Stomach (tissue), 9 donors: ENCODE data around the gene CYTH1. TPM values are rescaled to one million over a fixed set of nuclear protein-coding genes. Genes with fewer than 3 reads are reported as not detected.
A peak's percentile ranks its signal among the peaks of the same experiment; 100 is the strongest.

ENCODE experiments used
- DNase-seq, 2 donors: peaks; one replicate each; pipeline versions ENCODE4 v3.0.0 to v3.0.0-alpha.2; 2013 to 2019
- H3K27ac ChIP-seq, 5 donors: fragments of 200-600 bp in 4 of 5; sonication (generic) in 4 of 5; one replicate each; pipeline ENCODE4 v1.5.1; 2013 to 2019; ENCODE audit warnings: mild to moderate bottlenecking in 1 of 5, moderate library complexity in 1 of 5
- H3K27me3 ChIP-seq, 3 donors: fragments of 200-600 bp; sonication (generic); one replicate each; pipeline ENCODE4 v1.5.1; 2017 to 2019; ENCODE audit warnings: mixed run types in 1 of 3
- H3K36me3 ChIP-seq, 4 donors: fragments of 200-600 bp; sonication (generic); 1 replicate in 3 of 4; 2 replicates in 1 of 4; pipeline ENCODE4 v1.5.1; 2016 to 2019
- H3K4me1 ChIP-seq, 4 donors: fragments of 200-600 bp; sonication (generic); one replicate each; pipeline ENCODE4 v1.5.1; 2016 to 2019
- H3K4me3 ChIP-seq, 4 donors: fragments of 200-600 bp; sonication (generic) in 3 of 4; one replicate each; pipeline ENCODE4 v1.5.1; 2016 to 2019; ENCODE audit warnings: mild to moderate bottlenecking in 1 of 4
- H3K9me3 ChIP-seq, 4 donors: fragments of 200-600 bp; sonication (generic); one replicate each; pipeline ENCODE4 v1.5.1; 2016 to 2019
- CTCF ChIP-seq, 7 experiments: fragments of 450-650 bp in 4 of 7; fragments of 200-600 bp in 3 of 7; sonication (generic) in 3 of 7; IDR thresholded peaks; one replicate each; pipeline ENCODE4 v1.5.1; 2016 to 2019; ENCODE audit warnings: antibody characterized with exemption in 7 of 7, control low read depth in 2 of 7, mild to moderate bottlenecking in 1 of 7
- EP300 ChIP-seq: sonication (generic); formaldehyde crosslinking; IDR thresholded peaks from one replicate; pipeline ENCODE4 v1.6.1; 2017; ENCODE audit warnings: antibody characterized with exemption
- POLR2A ChIP-seq, 4 donors: fragments of 450-650 bp; IDR thresholded peaks; one replicate each; pipeline ENCODE4 v1.6.1; 2016; ENCODE audit warnings: antibody characterized with exemption in 4 of 4, control low read depth in 2 of 4, mild to moderate bottlenecking in 1 of 4, moderate library complexity in 1 of 4
- POLR2AphosphoS5 ChIP-seq, 3 donors: sonication (generic); formaldehyde crosslinking; IDR thresholded peaks; one replicate each; pipeline ENCODE4 v1.6.1; 2016; ENCODE audit warnings: antibody characterized with exemption in 3 of 3
- WGBS, 5 donors: extraction: QIAGEN DNeasy Blood & Tissue Kit in 3 of 5; methylation state at CpG; one replicate each; pipeline versions ENCODE4 v1.1.5 to v1.1.7; 2013 to 2018; 5-methylcytosine and 5-hydroxymethylcytosine counted together
- intact Hi-C: fragments of 100-400 bp; cut with DNase I; formaldehyde crosslinking; loops from one replicate; pipeline ENCODE4 v1.15.1; 2023; ENCODE audit warnings: low total_unique reads
- polyA plus RNA-seq, 3 donors: library from polyadenylated mRNA; stranded (reverse); fragments of 200-250 nt; gene quantifications; one replicate each; pipeline ENCODE4 v1.2.3, GENCODE V29; 2013
- total RNA-seq, 5 donors: library from RNA; depleted of rRNA; stranded (reverse); fragments of >200 nt; gene quantifications; one replicate each; pipeline versions ENCODE4 v1.1.0 to v1.2.3, GENCODE V29; 2014 to 2016
- donor health status: healthy with polysubstance abuse.
- donor health status: Bipolar disorder and iron deficiency.
- donor health status: healthy.

Gene CYTH1
- total and polyA plus RNA-seq, 8 donors, result 29.6 to 137 (median 55.9) TPM

- WGBS, 5 donors, result 89 to 95% (median 95%) methylated on average over 18 of the region's 18 CpGs
- intact Hi-C loops, result no loop called here
- peak overlapping the region in 3 of 5 donors; percentile 62 to 64 (median 64) for H3K27ac ChIP-seq
- DNase-seq, result no peak
- no peaks in the 10 kb centered on the region for H3K9me3 ChIP-seq
- H3K4me3 ChIP-seq, result no peak overlapping the region
- TF ChIP-seq CTCF (IDR thresholded peaks at IDR 0.05) (no peak), POLR2A (IDR thresholded peaks at IDR 0.05) (no peak)
- peaks cover 82 to 100% (median 100%) of the 10 kb centered on the region in 4 donors for H3K36me3 ChIP-seq
- peaks cover 0 to 5% (median 0%) of the 10 kb centered on the region in 4 donors for H3K4me1 ChIP-seq
- no peaks in the 10 kb centered on the region for H3K27me3 ChIP-seq
These were observed 38.0 kb upstream of the CYTH1 start for GRCh38 chr17:78819806-78820792.

GRCh38 chr17:78819402-78819801 lies 37.3 kb upstream of the CYTH1 start:
- H3K27ac ChIP-seq, result peak overlapping the region in 4 of 5 donors; percentile 62 to 65 (median 64)
- peaks cover 0 to 5% (median 0%) of the 10 kb centered on the region in 4 donors for H3K4me1 ChIP-seq
- peaks cover 87 to 100% (median 100%) of the 10 kb centered on the region in 4 donors for H3K36me3 ChIP-seq
- H3K27me3 ChIP-seq, result no peaks in the 10 kb centered on the region
- WGBS, 5 donors, result 59 to 85% (median 82%) methylated on average over 8 of the region's 8 CpGs
- H3K4me3 ChIP-seq, result no peak overlapping the region
- intact Hi-C loops, result no loop called here
- no peak for DNase-seq
- TF ChIP-seq POLR2A (IDR thresholded peaks at IDR 0.05), result no peak
- H3K9me3 ChIP-seq, result no peaks in the 10 kb centered on the region

GRCh38 chr17:78818932-78819331 lies 36.9 kb upstream of the CYTH1 start:
- intact Hi-C loops, result no loop called here
- Histone ChIP-seq H3K4me1 (peaks cover 0 to 5% (median 0%) of the 10 kb centered on the region in 4 donors), H3K9me3 (no peaks in the 10 kb centered on the region), H3K27ac (peak overlapping the region in 3 of 5 donors; percentile 62 to 64 (median 64)), H3K27me3 (no peaks in the 10 kb centered on the region), H3K36me3 (peaks cover 87 to 100% (median 100%) of the 10 kb centered on the region in 4 donors), H3K4me3 (no peak overlapping the region)
- TF ChIP-seq POLR2AphosphoS5 (IDR thresholded peaks at IDR 0.05) (peak in 1 of 3 donors; percentile 29), EP300 (no peak)
- DNase-seq, result peak; percentile 33 to 66
- WGBS, 5 donors, result 41 to 63% (median 47%) methylated on average over 6 of the region's 6 CpGs

- no peak for DNase-seq
- peak overlapping the region in 3 of 5 donors; percentile 62 to 64 (median 64) for H3K27ac ChIP-seq
- peaks cover 0 to 5% (median 0%) of the 10 kb centered on the region in 4 donors for H3K4me1 ChIP-seq
- peaks cover 88 to 100% (median 100%) of the 10 kb centered on the region in 4 donors for H3K36me3 ChIP-seq
- TF ChIP-seq EP300 (no peak), CTCF (IDR thresholded peaks at IDR 0.05) (no peak), POLR2A (IDR thresholded peaks at IDR 0.05) (no peak), POLR2AphosphoS5 (IDR thresholded peaks at IDR 0.05) (no peak)
- no peaks in the 10 kb centered on the region for H3K9me3 ChIP-seq
- intact Hi-C loops, result no loop called here
- H3K27me3 ChIP-seq, result no peaks in the 10 kb centered on the region
- no peak overlapping the region for H3K4me3 ChIP-seq
- 75 to 84% (median 78%) methylated on average over 19 of the region's 19 CpGs for WGBS, 5 donors
These were observed 36.2 kb upstream of the CYTH1 start for GRCh38 chr17:78818152-78818846.

- peak overlapping the region in 4 of 5 donors; percentile 17 to 64 (median 40) for H3K27ac ChIP-seq
- no peak for TF ChIP-seq POLR2A (IDR thresholded peaks at IDR 0.05)
- TF ChIP-seq POLR2AphosphoS5 (IDR thresholded peaks at IDR 0.05), result peak in 1 of 3 donors; percentile 14
- H3K4me3 ChIP-seq, result no peak overlapping the region
- H3K9me3 ChIP-seq, result no peaks in the 10 kb centered on the region
- H3K36me3 ChIP-seq, result peaks cover 92 to 100% (median 100%) of the 10 kb centered on the region in 4 donors
- peaks cover 0 to 5% (median 0%) of the 10 kb centered on the region in 4 donors for H3K4me1 ChIP-seq
- H3K27me3 ChIP-seq, result no peaks in the 10 kb centered on the region
- WGBS, 5 donors, result 70 to 86% (median 83%) methylated on average over 6 of the region's 6 CpGs
- DNase-seq, result peak in 1 of 2 donors; percentile 67
- intact Hi-C loops, result no loop called here
These were observed 35.0 kb upstream of the CYTH1 start for GRCh38 chr17:78817123-78817522.
